HG03196 (cell line): ENCODE results near the gene PRLHR.

ENCODE experiments used
- ATAC-seq: cut with Tn5 transposase; IDR thresholded peaks from one replicate; pipeline ENCODE4 v1.9.1; 2021; ENCODE audit not compliant: unreplicated experiment

The PRLHR gene

DNA sequence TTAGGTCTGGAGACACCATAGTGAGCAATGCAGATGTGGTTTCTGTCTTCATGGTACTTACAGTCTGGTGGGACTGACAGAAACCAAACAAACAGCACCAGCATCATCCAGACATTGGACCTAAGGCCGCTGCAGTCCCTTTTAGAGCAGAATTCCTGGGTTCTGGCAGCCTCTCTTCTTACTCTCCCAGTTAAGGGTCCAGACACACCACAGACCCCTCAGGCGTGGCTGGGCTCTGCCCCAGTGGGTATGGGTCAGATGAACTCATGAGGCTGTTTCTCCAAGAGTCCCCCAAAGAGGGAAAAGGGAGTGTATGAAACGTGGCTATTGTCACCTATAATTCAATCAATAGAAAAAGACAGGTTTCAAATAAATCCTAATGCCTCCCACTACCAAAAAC is 31.3 kb downstream of the PRLHR start:
- no peak for ATAC-seq

DNA sequence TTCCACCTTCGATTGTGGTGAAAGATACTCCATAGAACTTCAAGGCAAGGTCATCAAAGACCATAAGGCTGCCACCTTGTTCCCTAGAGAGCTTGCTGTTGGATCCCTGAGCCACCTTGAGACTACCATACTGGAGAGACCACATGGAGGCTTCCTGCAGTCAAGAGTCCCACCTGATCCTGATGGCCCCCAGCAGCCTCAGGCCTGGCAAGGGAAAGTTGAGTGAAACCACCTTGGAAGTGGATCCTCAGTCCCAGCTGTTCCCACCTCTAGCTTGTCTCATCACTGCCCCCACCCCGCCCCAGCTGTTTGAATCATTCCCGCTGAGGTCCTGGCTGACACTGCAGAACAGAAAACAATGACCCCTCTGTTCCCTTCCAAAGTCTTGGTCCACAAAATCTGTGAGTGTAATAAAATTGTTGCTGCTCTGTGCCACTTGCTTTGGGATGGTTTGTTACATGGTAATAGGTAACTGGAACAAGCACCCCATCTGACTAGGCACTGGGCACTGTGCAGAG is 32.0 kb downstream of the PRLHR start:
- ATAC-seq, result no peak

DNA sequence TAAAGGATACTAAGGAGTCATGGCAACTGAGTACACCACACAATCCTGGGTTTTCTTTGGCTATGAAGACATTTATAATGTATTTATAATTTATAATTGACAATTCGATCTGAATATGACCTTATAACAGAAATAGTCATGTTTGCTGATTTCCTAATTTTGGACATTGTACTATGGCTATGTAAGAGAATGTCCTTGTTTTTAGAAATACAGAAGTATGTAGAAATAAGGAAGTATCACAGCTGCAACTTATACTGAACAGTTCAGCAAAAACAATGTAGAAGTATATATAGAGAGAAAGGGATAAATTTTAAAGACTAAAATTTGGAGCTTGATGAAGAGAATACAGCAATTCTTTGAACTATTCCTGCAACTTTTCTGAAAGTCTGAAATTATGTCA is 32.6 kb downstream of the PRLHR start:
- ATAC-seq, result no peak

- no peak for ATAC-seq
Observed at GRCh38 chr10:118557946-118558345, 37.5 kb downstream of the PRLHR start.

- no peak for ATAC-seq
Observed at GRCh38 chr10:118551535-118552100, 43.8 kb downstream of the PRLHR start.

- no peak for ATAC-seq
Observed at GRCh38 chr10:118547282-118547681, 48.2 kb downstream of the PRLHR start.

DNA sequence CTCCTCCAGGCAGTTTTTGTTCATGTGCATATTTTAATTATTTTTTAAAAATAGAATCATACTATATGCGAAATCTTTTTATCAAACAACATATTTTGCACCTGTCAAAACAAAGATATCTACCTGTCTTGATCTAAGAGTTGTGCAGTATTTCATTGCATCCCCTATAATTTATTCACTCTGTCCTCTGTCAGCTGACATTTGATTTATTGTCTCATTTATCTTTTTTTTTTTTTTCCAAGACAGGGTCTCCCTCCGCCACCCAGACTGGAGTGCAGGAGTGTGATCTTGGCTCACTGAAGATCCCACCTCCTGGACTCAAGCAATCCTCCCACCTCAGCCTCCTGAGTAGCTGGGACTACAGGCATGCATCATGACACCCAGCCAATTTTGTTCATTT is 49.0 kb downstream of the PRLHR start:
- no peak for ATAC-seq

DNA sequence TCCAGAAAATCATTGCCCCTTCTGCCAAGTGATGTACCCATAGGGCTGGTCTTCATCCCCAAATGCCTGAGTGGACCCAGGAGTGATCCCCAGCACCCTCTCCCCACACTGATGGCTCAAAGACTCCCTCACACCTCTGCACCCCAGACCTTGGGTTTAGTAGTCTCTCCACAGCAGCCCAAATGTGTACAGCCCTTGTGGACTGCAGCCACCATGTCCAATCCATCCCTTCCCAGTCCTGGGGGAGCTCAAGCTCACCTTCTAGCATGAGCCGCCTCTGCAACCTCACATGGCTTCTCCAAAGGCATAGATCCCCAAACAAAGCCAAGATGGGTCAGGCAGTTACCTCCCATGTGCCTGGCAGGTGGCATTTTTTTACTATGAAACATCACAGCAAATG is 50.1 kb downstream of the PRLHR start:
- ATAC-seq, result no peak

- ATAC-seq, result no peak
Observed at GRCh38 chr10:118544401-118544948, 51.0 kb downstream of the PRLHR start.

DNA sequence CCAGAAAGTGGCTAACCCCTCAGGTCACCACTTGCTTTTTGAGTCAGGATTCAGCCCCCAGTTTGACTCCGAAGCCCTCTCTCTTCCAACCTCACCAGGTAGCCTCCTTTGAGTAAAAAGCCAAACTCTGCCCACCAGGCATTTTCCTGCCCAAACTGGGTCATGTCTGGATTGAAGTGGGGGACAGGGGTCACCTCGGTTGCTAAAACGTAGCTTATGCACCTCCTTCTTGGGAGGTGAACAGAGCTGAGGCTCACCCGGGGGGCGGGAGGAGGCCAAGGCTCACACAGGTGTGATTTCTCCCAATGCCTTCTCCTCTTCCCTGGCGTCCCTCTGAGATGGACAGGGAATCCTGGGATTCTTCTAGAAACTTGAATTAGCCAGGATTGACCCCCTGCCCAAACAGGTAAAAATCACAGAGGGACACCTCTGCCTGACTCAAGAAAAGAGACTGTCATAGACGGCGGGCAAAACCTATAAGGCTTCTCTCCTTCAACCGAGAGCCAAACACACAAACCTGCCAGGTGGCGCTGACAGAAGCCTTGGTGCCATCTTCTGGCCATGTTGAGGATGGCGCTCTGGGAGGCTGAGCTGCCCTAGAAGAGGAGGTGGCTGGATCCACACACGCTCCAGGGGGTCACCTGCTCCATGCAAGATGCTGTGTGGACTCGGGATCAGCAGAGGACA is 51.6 kb downstream of the PRLHR start:
- no peak for ATAC-seq

DNA sequence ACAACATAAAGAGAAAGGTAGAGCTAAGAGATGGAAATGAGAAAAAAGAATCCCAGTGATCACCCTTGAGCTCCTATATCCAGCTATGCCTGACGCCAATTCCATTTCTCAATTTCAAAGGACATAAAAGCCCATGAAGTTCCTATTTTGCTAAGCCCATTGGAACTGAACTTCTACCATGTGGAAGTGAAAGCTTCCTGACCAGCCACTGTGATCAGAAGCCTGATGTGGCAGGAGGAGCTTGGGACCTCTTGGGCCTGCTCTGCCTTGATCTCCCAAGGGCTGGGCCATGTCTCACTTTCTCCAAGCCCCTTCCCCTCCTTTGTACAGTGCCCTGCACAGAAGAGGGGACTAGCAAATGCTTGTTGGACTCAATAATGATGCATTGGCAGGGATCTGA is 52.7 kb downstream of the PRLHR start:
- no peak for ATAC-seq

DNA sequence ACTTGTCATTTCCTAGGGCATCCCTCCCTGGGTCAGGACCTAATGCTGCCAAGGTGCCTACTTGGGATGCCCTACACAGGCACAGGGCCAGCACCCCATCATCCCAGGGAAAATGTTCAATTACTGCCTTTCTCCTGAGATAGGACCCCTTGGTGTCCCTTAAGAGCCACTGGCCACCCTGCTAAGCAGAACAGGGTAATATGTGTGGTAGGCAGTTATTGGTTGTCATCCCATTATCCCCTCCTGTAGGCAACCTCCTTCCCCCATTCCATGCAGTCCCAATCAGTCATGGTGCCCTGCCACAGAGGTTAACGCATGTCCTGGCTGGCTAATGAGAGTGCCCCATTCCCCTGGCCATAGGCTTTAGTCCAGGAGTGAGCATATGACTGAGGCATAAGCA is 53.2 kb downstream of the PRLHR start:
- ATAC-seq, result no peak

DNA sequence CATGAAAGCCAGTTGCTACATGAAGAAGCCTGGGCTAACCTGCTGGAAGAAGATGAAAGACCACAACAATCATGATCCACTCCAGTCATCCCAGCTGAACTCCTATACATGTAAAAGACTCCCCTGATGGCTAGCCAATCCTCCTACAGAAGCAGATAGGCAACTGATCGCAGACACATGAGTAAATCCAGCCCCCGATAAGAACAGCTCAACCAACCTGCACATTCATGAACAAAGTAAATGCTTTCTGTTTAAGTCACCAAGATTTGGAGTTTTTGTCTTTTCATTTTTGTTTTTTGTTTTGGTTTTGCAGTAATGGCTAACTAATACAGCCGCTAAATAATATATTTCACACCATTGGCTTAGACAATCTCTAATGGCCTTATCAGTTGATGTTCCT is 53.7 kb downstream of the PRLHR start:
- no peak for ATAC-seq
